DOHH2 (cell line): Measurements from ENCODE around the gene ELL3.
A peak's percentile ranks its signal among the peaks of the same experiment; 100 is the strongest.

Source experiments
- H3F3A ChIP-seq: fragments of 200-600 bp; sonication (generic), shearing (Covaris generic); 2 replicates; pipeline ENCODE4 v1.6.0; 2016; ENCODE audit warnings: antibody characterized with exemption, mild to moderate bottlenecking; ENCODE audit not compliant: control insufficient read depth, insufficient read depth
- H3K27ac ChIP-seq: fragments of 200-600 bp; sonication (generic); 2 replicates; pipeline ENCODE4 v1.5.1; 2014; ENCODE audit warnings: low read depth, mild to moderate bottlenecking, low read length, moderate library complexity
- H3K27me3 ChIP-seq: fragments of 200-600 bp; sonication (generic); 2 replicates; pipeline ENCODE4 v1.6.1; 2014; ENCODE audit warnings: mild to moderate bottlenecking, low read length, mixed read lengths; ENCODE audit not compliant: control insufficient read depth
- H3K36me3 ChIP-seq: fragments of 200-600 bp; sonication (generic); 2 replicates; pipeline ENCODE4 v1.6.1; 2014; ENCODE audit warnings: mild to moderate bottlenecking, low read length, moderate library complexity, mixed read lengths; ENCODE audit not compliant: control insufficient read depth
- H3K4me1 ChIP-seq: fragments of 200-600 bp; sonication (generic); 2 replicates; pipeline ENCODE4 v1.6.1; 2014; ENCODE audit warnings: mild to moderate bottlenecking, low read length, mixed read lengths; ENCODE audit not compliant: control insufficient read depth
- H3K4me2 ChIP-seq: fragments of 200-600 bp; sonication (generic); 2 replicates; pipeline ENCODE4 v1.6.0; 2014; ENCODE audit warnings: mild to moderate bottlenecking, low read length, moderate library complexity
- H3K4me3 ChIP-seq: fragments of 200-600 bp; sonication (generic); 2 replicates; pipeline ENCODE4 v1.5.1; 2014; ENCODE audit warnings: mild to moderate bottlenecking, low read length, mixed read lengths
- H3K79me2 ChIP-seq: fragments of 200-600 bp; sonication (generic); 2 replicates; pipeline ENCODE4 v1.6.1; 2014; ENCODE audit warnings: mild to moderate bottlenecking, low read length, mixed read lengths; ENCODE audit not compliant: control insufficient read depth
- H3K9me2 ChIP-seq: fragments of 200-600 bp; sonication (generic); replicated peaks from 2 replicates; pipeline ENCODE4 v1.6.1; 2014; ENCODE audit warnings: mild to moderate bottlenecking, low read length, mixed read lengths; ENCODE audit not compliant: control insufficient read depth
- H3K9me3 ChIP-seq: fragments of 200-600 bp; sonication (generic); 2 replicates; pipeline ENCODE4 v1.6.1; 2014; ENCODE audit warnings: antibody characterized with exemption, low read length, mixed read lengths; ENCODE audit not compliant: control insufficient read depth, insufficient read depth
- H4K20me1 ChIP-seq: fragments of 200-600 bp; sonication (generic); 2 replicates; pipeline ENCODE4 v1.6.0; 2014; ENCODE audit warnings: low read depth, mild to moderate bottlenecking, antibody characterized with exemption, low read length, moderate library complexity; ENCODE audit not compliant: control insufficient read depth, insufficient read depth
- EZH2phosphoT487 ChIP-seq: fragments of 200-600 bp; sonication (generic); IDR thresholded peaks from 2 replicates; pipeline ENCODE4 v1.6.1; 2017; ENCODE audit warnings: borderline replicate concordance, mild to moderate bottlenecking, antibody characterized with exemption, low read length, moderate library complexity, mixed read lengths
- TF ChIP-seq, protein P1 (sequence below): fragments of 200-600 bp; sonication (generic); IDR thresholded peaks from one replicate; pipeline ENCODE4 v1.5.1; 2014; ENCODE audit warnings: antibody characterized with exemption, mild to moderate bottlenecking, low read depth, low read length; ENCODE audit not compliant: poor library complexity, severe bottlenecking

ELL3 gene

DNA sequence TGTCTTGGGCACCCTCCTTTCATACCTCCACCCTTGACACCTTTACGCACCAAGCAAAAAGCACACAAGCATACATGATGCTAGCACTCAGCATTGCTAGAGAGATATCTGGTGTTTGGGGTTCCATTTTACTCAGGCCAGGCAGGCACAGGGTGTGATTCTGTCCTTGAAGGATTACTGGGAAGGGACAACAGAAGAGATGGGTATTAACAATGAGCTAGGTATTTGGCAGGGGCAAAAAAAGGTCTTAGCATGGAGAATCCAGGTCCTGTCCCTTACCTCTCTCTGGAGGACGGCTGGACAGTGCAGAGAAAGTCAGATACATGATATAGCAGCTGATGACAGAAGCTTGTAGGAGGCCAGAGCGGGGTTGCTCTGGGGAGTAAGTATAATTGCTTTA, 19.8 kb upstream of the ELL3 start:
- Histone ChIP-seq H3K27me3 (no peaks in the 10 kb centered on the region), H3K27ac (peak overlapping the region; percentile 99), H4K20me1 (0 out of 2 replicates have a peak, but pooled peaks cover 4% of the 10 kb centered on the region), H3K36me3 (peaks cover 90% of the 10 kb centered on the region), H3K4me2 (peak overlapping the region; percentile 79; the same call in 1 of the 2 replicates), H3K79me2 (peaks cover 56% of the 10 kb centered on the region), H3F3A (peaks cover 63% of the 10 kb centered on the region), H3K4me1 (peaks cover 77% of the 10 kb centered on the region), H3K4me3 (no peak overlapping the region), H3K9me3 (peaks cover 4% of the 10 kb centered on the region; the same call in 1 of the 2 replicates), H3K9me2 (no peaks in the 10 kb centered on the region)
- TF ChIP-seq, protein P1, sequence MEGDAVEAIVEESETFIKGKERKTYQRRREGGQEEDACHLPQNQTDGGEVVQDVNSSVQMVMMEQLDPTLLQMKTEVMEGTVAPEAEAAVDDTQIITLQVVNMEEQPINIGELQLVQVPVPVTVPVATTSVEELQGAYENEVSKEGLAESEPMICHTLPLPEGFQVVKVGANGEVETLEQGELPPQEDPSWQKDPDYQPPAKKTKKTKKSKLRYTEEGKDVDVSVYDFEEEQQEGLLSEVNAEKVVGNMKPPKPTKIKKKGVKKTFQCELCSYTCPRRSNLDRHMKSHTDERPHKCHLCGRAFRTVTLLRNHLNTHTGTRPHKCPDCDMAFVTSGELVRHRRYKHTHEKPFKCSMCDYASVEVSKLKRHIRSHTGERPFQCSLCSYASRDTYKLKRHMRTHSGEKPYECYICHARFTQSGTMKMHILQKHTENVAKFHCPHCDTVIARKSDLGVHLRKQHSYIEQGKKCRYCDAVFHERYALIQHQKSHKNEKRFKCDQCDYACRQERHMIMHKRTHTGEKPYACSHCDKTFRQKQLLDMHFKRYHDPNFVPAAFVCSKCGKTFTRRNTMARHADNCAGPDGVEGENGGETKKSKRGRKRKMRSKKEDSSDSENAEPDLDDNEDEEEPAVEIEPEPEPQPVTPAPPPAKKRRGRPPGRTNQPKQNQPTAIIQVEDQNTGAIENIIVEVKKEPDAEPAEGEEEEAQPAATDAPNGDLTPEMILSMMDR, result no peak
- TF ChIP-seq EZH2phosphoT487, result no peak

DNA sequence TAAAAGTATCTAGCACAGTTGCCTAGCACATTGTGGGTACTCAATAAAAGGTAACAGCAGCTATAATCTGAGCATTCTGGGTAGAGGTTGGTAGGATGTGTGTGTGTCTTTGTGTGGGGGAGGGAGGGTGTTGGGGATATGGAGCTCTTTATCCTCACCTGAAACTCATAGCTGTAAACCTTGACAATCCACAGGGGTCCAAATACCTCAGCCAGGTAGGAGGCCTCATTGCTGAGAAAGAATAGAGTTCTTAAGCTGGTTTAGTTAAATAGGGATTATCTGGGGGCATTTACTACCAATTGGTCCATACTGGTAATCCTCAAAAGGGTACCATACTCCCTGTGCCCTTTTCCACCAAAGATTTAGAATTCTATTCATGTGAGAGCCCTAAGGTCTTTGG, 19.2 kb upstream of the ELL3 start:
- Histone ChIP-seq H4K20me1 (0 out of 2 replicates have a peak, but pooled peaks cover 4% of the 10 kb centered on the region), H3K4me2 (peak overlapping the region; percentile 79), H3F3A (peaks cover 64% of the 10 kb centered on the region), H3K4me3 (0 out of 2 replicates have a peak overlapping the region, but pooled peaks have one; percentile 2), H3K79me2 (peaks cover 50% of the 10 kb centered on the region), H3K4me1 (peaks cover 81% of the 10 kb centered on the region), H3K36me3 (peaks cover 88% of the 10 kb centered on the region), H3K27ac (peak overlapping the region; percentile 99), H3K9me2 (no peaks in the 10 kb centered on the region), H3K9me3 (peaks cover 4% of the 10 kb centered on the region; the same call in 1 of the 2 replicates), H3K27me3 (no peaks in the 10 kb centered on the region)
- TF ChIP-seq EZH2phosphoT487, result no peak
- TF ChIP-seq, protein P1, result no peak

DNA sequence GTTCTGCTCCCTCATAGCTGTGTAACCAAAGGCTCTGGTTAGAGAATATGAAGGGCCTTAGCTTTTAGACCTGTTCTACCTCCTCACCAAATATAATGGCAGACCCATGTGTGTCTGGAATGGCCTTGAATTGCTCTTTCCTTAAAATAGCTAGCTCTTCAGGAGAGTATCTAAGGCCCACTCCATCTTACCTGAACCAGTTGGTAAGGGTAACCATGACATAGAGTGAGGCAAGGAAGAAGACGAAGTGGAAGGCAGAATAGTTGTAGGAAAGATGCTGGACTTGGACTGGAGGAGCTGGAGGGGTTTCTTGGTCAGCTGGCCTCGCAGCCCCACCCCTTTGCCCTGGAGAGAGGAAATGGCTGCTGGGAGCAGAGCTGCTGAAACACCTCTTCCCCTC, 18.4 kb upstream of the ELL3 start:
- Histone ChIP-seq H3K4me2 (peak overlapping the region; percentile 79), H3K9me2 (no peaks in the 10 kb centered on the region), H3K36me3 (peaks cover 81% of the 10 kb centered on the region), H3K4me3 (peak overlapping the region; percentile 91; the same call in 1 of the 2 replicates), H3F3A (peaks cover 69% of the 10 kb centered on the region), H3K27ac (peak overlapping the region; percentile 99), H3K79me2 (peaks cover 42% of the 10 kb centered on the region), H3K27me3 (no peaks in the 10 kb centered on the region), H4K20me1 (0 out of 2 replicates have a peak, but pooled peaks cover 4% of the 10 kb centered on the region), H3K4me1 (peaks cover 87% of the 10 kb centered on the region), H3K9me3 (peaks cover 4% of the 10 kb centered on the region; the same call in 1 of the 2 replicates)
- no peak for TF ChIP-seq EZH2phosphoT487
- TF ChIP-seq, protein P1, result no peak
